HG03066 (cell line): Measurements from ENCODE around the gene CREB3L2.
"Not testable (repeated sequence)": the region's sequence is repeated elsewhere in the genome, so short reads cannot be mapped to it uniquely, and the experiment has no call there.

Source experiments
- ATAC-seq: cut with Tn5 transposase; IDR thresholded peaks from one replicate; pipeline ENCODE4 v1.9.1; 2021; ENCODE audit warnings: low read depth; ENCODE audit not compliant: unreplicated experiment

The CREB3L2 gene

DNA sequence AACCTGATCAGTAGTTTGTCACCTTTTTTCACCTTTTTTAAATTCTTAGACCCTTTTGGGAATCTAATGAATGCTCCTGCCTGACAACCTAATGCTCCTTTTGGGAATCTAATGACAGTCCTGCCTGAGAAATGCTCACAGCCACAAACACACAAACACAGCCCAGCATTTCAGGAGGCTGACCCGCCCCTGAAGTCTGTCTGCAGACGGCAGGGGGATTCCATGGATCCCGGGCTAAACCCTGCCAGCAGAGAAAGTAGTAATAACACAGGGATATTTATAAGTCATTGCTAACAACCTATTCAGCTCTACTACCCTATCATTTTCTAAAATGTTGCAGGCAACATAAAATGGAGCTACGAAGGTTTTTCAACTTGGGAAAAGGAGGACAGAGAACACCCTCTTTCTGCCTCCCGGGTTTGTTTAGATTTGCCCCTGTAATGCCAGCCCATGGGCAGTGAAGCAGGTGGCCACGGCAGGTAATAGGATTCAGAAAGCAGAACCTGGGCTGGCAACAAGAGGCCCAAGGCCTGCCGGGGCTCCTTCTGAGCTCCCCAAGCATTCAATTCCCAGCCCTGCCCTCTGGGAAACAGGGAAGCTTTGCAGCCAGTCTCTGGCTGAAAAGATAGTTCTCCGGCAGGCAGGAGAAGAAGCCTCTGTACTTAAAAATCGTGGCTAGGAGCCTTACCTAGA, 65.2 kb downstream of the CREB3L2 start:
- no peak for ATAC-seq

DNA sequence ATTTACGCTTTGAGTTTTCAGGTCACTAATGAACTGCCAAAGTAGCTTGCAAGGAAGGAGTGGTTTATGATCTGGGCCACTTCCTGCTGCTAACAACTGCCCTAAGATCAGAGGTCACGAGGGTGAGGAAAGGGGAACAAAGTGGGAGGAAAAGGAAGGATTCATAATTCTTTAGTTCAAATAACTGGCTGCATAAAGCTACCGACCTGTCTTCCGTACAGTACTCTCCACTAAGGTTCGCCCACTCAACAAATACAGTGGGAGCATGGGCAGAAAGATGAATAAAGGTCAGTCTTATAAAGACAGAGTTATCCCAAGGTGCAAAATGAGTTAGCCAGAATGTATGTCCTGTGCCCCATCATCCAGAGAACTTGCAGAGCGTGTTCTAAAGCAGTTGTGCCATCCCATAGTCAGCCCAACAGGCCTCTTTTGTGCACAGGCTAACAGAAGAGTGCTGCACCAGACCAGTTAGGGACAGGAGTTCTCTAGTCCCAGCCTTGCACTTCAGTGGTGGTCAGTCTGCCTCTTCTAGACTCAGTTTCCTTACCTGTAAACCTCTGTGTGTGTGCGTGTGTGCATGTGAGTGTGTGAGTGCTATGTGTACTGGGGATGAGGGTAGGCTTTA, 65.9 kb downstream of the CREB3L2 start:
- no peak for ATAC-seq

DNA sequence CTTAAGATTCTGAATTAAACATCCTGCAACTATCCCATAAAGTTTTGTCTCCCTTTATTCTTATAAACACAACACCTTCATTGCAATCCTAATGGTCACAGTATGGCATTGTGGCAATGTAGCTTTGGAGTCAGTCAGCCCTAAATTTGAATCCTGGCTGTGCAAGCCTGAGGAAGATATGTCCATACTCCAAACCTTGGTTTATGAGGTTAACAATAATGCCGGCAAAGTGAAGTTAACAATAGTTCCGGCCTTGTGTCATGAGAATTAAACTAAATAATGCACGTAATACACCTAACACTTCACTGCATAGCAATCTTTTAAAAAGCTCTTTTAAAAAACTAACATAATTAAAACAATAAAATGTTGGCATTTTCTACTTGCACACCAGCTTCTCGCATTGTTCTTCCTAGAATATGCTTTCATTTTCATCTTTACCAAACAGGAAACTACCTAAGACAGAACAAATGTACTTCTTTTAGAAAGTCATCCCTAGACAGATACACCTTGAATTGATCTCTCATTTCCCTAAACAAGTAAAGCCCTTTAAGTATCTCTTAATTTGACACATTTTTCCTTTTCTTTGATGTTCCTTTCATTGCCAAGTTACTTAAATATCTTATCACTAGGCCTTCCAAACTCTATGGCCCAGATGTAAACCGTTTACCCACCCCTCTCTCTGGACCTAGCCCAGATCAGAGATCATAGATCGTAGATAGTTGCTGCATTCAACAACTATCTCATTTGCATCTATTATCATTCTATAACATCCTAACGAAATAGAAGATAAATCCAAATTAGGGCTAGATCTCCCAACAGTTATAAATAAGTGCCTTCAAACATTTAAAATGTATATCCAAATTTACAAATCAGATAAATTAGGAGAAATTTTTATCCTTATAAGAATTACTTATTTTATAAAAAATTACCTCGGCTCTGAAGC, 66.7 kb downstream of the CREB3L2 start:
- peak; percentile 76 for ATAC-seq

DNA sequence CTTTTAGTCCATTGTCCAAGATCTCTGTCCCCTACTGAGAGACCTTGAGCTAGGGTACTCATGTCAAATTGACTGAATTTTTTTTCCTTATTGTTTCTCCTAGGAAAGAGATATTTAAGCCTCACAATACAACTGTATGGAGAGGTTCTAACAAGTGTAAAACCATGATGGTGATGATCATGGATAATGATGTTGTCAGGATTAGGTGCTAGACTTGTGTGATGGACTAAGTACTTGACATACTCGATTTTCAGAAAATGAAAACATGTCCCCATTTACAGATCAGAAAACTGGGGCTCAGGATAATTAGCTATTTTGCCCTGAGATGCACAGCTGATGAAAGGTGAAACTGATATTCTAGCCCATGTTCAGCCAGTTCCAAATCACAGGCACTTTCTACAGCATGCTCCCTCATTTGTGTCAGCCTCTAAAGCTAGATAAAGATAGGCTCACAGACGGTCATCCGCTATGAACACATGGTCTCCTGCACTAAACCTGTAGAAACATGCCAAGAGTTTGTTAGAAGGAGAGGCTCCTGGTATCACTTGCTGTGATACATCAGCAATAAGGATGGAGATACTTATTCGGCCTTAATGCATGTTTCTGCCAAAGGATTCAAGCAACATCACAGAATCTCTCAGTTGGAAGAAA, 67.6 kb downstream of the CREB3L2 start:
- no peak for ATAC-seq

DNA sequence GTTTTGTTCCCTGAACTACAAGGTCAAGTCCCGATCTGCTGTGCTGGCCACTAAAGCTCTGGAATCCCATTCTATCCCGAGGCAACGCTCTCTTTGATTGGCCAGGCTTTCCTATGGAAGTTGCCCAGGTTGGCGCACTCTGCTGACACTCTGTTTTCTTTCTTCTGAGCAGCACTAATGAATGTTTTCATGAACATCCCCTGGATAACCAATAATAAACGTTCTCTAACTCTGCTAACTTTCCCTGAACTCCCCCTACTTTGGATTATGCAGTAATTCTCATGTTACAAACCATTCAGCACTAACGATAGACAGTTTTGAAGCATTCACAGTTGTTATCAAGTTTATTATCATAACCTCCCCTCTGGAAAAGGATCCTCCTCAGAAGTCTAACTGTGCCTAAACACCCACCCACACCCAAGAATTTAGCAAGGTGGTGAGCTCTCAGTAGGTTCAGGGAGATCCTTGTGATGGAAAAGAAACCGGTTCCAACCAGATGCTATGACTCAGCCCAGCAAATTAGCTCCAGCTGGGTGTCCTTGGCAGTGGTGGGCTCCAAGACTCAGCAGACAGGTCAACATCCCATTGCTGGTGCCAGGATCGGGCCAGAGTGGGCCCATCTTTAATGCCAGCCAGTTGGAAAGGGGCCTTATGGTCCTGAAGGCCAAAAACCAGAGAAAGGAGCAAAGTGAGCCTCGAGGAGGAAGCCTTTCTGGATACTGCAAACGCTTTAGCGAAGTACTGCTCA, 68.4 kb downstream of the CREB3L2 start:
- ATAC-seq = no peak

DNA sequence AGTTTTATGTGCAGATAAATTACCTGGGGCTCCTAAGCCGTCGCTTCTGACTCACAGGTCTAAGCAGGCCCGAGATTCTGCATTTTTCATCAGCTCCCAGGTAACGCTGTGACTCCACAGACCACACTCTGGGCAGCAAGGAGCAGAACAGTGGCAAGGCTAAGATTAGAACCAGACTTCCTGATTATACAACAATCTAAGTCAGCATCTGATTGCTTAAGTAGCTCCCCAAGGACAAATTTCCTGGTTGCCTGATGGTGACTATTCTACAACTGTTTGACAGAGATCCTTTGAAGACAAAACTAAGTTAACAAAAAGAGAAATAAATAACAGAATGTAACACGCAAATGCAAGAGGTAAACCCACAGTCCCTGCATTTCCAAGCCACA, 69.0 kb downstream of the CREB3L2 start:
- no peak for ATAC-seq

DNA sequence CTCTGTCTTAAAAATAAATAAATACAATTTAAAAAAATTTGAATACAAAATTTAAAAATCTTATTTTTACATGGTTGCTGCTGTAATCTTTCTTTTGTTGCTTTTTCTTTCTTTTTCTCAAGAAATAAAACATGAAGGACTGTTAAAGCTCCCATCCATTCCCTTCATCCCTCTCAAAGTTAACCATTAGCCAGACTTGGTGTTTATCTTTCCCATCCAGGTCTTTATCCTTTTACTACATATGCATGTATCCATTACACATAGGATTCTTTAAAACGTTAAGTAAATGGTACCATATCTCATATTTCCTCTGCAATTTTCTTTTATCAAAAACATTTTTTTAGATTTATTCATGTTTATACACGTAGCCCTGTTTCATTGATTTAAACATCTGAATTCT, 70.1 kb downstream of the CREB3L2 start:
- ATAC-seq = no peak

DNA sequence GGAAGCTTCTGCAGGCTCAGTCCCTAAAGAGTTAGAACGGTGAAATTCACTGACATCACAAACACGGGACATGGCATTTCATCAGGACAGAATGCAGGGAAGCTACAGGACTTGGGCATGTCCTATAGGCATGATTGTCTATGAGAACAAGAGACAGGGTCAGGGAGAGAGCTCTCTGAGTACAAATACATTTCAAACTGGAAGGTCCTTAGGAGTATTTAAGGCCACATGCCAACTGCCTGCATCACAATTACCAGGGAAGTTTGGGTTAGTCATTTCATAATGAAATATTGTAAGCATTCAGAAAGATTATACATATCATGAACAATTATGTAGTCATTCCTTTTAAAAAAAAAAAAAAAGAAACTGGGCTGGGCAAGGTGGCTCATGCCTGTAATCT, 71.3 kb downstream of the CREB3L2 start:
- no peak for ATAC-seq

DNA sequence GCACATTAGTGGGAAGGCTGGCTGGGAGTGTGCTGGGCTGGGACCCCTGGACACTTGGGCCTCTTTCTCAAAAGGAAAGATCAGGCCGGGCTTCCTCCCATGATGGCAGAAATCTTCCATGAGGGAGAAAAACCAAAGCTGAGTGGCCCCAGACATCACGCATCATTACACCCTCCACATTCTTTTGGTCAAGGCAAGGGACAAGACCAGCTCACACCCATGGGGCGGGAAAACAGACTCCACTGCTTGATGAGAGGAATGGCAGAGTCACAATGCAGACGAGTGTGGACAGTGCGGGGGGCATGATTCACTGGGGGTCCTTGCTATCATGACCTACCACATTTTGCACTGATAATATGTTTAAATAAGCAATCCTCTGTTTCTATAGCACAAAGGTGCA, 73.3 kb downstream of the CREB3L2 start:
- ATAC-seq = no peak

DNA sequence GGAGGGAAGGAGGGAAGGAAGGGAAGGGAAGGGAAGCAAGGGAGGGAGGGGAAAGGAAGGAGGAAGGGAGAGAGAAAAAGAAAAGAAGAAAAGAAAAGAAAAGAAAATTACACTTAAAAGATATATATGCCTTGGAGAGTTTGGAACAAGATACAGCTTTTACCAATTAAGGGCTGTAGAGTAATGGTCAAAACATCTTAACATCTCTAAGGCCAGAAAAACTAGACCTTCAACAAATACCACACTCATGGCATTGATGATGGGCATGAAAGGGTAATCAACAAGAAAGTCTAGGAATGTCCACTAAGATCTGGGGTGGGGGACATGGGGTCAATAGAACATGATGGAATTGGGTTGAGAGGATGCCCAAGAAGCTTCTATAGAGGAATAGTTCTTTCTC, 74.5 kb downstream of the CREB3L2 start:
- no peak for ATAC-seq

DNA sequence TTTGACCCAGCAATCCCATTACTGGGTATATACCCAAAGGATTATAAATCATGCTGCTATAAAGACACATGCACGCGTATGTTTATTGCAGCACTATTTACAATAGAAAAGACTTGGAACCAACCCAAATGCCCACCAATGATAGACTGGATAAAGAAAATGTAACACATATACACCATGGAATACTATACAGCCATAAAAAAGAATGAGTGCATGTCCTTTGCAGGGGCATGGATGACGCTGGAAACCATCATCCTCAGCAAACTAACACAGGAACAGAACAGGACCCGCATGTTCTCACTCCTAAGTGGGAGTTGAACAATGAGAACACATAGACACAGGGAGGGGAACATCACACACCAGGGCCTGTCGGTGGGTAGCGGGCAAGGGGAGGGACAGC, 75.7 kb downstream of the CREB3L2 start:
- ATAC-seq = not testable (repeated sequence)

DNA sequence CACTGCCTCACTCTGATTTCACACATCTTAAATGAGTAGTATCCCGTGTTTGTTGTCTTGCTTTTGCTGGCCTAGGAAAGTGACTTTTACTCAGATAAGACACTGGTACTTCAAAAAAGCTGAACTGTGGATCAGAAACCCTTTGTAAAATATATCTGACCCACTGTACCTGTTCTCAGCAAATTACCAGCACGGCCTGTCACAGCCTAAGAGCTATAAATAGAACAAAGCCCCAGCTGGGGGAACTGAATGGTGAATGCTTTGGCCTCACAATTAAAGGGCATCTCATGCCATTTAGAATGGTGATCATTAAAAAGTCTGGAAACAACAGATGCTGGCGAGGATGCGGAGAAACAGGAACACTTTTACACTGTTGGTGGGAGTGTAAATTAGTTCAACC, 76.1 kb downstream of the CREB3L2 start:
- ATAC-seq = no peak

DNA sequence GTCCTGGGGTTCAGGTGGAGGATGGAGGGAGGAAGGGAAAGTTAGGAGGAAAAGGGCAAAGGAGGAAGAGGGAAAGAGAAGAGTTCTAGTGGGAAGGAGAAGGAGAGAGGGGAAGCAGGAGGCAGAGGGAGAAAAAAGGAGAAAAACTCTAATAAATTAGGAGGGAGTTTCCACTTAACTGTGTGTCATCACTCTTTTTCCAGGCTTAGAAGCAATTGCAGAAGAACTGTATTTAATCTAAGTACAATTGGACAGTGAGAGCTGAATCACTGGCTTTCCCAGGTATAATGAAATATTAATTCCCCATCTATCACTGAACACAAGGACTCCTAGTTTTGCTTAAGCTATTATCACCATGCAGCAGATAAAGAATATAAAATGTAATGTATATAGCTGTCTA, 76.8 kb downstream of the CREB3L2 start:
- no peak for ATAC-seq

DNA sequence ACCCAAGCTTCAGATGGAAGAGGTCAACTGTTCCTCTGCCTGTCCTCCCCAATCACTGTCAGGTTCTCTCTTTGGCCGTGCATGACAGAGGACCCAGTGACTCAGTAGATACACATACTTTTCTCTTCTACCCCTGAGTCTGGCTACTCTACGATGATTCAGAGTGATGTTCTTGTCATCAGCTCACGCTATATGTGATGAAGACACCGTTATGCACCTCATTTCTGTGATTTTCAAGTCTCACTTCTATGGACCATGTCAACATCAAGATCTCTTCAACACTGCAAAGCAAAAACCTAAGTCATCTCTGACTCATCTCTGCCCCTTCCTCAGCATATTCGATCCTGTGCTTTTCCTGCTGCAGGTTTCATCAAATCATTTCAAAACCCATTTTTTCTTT, 78.5 kb downstream of the CREB3L2 start:
- no peak for ATAC-seq

DNA sequence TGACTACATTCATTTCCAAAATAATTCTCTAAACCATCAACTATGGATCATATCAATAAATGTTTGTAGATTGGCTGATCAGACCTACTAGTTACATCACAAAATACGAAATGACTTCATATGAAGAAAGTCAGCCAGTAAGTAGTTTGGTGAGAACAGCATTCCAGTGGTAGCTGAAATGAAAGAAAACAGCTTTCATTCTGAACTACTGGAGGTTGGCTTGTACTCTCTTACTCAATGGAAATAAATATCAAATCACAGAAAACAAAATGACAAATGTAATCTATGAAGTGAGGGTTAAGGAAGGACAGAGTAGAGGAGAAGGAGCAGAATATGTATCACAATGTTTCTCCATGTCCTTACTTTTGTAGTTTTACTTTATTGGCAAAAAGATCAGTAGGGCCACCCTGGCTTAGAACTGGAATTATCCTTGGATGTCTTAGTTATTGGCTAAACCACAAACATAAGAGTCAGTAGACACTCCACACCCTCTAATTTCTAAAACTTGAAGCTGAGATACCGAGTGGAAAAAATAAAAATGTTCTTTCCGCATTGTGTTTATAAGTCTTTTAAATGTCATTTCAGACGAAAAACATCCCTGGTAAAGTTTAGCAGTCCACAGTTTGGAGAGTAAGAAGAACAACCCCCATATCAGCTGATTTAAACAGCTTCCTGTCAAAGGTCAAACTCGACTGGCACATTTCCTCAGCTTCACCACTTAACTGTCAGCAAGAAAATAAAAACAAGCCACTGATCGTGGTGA, 81.1 kb downstream of the CREB3L2 start:
- ATAC-seq = no peak

DNA sequence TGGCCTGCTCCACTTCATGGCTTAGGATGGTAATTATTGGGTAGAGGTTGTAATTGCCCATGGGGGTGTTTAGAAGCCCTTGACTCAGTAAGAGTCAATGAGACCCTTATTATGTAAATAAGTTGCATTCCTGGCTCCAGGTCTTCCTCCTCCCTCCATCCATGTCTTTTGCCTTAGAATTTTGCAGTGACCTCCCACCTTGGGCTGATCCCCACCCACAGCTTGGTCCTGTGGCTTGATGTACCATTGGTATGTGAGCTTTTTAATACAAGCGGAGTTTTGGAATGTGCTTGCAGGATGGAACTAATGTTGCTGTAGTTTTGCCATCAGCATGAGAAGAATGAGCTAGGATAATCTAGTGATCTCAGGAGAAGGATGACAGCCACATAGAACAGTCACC, 81.9 kb downstream of the CREB3L2 start:
- no peak for ATAC-seq

DNA sequence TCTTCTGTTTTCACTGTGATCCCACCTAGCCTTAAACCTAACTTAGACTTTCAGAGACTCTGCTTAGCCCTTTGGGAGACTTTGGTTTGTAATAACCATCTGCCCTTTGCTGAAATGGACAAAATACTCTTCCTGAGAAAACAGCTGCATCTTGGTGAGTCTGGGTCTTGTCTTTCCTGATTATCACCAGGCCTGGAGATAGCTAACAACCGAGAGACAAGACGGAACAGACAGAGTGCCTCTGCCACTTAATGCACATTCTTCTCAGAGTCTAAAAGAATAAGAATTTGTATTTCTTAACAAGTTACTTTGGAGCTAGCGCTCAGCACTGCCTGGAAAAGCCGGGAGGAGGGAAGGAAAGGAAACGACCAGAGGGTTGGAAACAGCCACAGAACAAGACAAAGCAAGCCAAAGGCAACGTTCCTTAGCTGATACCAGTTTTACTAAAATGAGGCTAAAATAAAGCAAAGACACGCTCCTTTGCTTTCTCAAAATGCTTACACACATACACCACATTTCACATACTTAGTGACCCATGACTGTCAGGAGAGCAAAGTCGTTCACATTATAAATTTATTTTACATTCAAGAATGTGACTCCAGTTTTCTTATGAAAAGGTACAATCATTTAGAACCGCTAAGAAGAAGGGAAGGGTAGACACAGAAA, 84.8 kb downstream of the CREB3L2 start:
- no peak for ATAC-seq

DNA sequence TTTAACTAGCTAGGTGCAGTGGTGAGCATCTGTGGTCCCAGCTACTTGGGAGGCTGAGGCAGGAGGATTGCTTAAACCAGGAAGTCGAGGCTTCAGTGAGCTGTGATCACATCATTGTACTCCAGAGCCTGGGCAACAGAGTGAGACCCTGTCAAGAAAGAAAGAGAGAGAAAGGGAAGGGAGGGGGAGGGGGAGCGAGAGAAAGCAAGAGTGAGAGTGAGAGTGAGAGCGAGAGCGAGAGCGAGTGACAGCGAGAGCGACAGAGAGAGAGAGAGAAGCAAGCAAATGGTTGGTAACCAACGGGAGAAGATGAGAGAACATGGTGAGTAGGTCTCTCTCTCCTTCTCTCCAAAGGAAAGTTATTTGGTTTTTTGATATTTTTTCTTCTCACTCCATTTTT, 85.3 kb downstream of the CREB3L2 start:
- ATAC-seq = no peak

DNA sequence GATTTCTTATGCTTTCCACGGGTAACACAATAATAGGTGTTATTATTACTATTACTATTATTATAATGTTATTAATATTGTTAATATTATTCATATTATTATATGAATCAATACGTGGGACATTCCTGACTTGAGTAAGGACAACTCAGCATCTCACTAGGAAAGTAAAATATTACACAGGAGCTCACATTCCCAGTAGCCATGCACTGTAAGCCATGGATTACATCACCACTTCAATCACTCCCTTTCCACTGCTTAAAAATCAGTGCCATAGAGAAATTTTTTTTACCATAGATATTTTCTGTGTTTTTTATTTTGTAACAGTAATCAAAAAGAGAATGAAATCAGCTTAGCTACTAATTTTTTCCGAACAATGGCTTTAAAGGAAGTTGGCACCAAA, 86.6 kb downstream of the CREB3L2 start:
- ATAC-seq = no peak
